Chondrocyte (in vitro differentiated cells): ENCODE data around the gene MAPRE3. TPM values are rescaled to one million over a fixed set of nuclear protein-coding genes. Genes with fewer than 3 reads are reported as not detected.

Experiments used
- DNase-seq: peaks from one replicate; pipeline ENCODE4 v3.0.0; 2021; ENCODE audit warnings: mixed read lengths, low spot score
- H3K27ac Mint-ChIP-seq: one replicate; pipeline ENCODE4 v1.8.0; 2021; ENCODE audit warnings: mild to moderate bottlenecking, moderate library complexity, mixed read lengths; ENCODE audit not compliant: unreplicated experiment
- H3K27me3 Mint-ChIP-seq: 2 replicates; pipeline ENCODE4 v1.8.0; 2021; ENCODE audit warnings: low read depth, mixed read lengths
- H3K36me3 Mint-ChIP-seq: 2 replicates; pipeline ENCODE4 v1.8.0; 2021; ENCODE audit warnings: low read depth, mixed read lengths
- H3K4me1 Mint-ChIP-seq: 2 replicates; pipeline ENCODE4 v1.8.0; 2021; ENCODE audit warnings: low read depth, mild to moderate bottlenecking, mixed read lengths
- H3K4me3 Mint-ChIP-seq: one replicate; pipeline ENCODE4 v1.8.0; 2021; ENCODE audit warnings: mild to moderate bottlenecking, moderate library complexity, mixed read lengths; ENCODE audit not compliant: unreplicated experiment
- H3K9me3 Mint-ChIP-seq: 2 replicates; pipeline ENCODE4 v1.8.0; 2021; ENCODE audit warnings: low read depth, mixed read lengths
- CTCF ChIP-seq: fragments of 200-600 bp; sonication (generic); IDR thresholded peaks from 2 replicates; pipeline ENCODE4 v1.5.0; 2021; ENCODE audit warnings: antibody characterized with exemption, mild to moderate bottlenecking, moderate library complexity
- total RNA-seq: library from RNA; stranded (reverse); gene quantifications from 3 replicates; pipeline ENCODE4 v1.2.1, GENCODE V29; 2021

Gene MAPRE3
- total RNA-seq, 1 donor from 2014 or later, result 12.3 TPM

GRCh38 chr2:26925100-26925791, 45.2 kb upstream of the MAPRE3 start:
- no peak for TF ChIP-seq CTCF
- peaks cover 24% of the 10 kb centered on the region for H3K4me1 Mint-ChIP-seq
- no peak overlapping the region for H3K4me3 Mint-ChIP-seq

DNA sequence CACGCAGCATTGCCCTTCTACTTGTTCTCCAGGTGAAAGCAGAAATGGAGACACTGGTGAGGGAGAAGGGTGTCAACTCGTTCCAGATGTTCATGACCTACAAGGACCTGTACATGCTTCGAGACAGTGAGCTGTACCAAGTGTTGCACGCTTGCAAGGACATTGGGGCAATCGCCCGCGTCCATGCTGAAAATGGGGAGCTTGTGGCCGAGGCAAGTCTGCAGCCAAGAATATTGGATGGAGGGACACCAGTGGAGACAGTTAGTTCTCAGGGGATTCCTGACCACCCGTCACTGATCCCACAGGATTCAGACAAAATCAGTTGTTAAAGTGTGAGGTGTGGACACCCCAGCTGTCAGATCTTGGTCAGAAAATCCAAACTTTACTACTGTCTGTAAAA, 43.2 kb upstream of the MAPRE3 start:
- no peak for DNase-seq
- Mint-ChIP-seq H3K27me3 (peaks cover 4% of the 10 kb centered on the region), H3K36me3 (no peaks in the 10 kb centered on the region), H3K4me1 (peaks cover 24% of the 10 kb centered on the region), H3K9me3 (no peaks in the 10 kb centered on the region), H3K4me3 (no peak overlapping the region), H3K27ac (no peak overlapping the region)
- TF ChIP-seq CTCF, result no peak

More at GRCh38 chr2:26925100-26925791, 45.2 kb upstream of the MAPRE3 start:
- Mint-ChIP-seq H3K9me3 (no peaks in the 10 kb centered on the region), H3K27ac (peak overlapping the region; percentile 74), H3K27me3 (peaks cover 2% of the 10 kb centered on the region), H3K36me3 (no peaks in the 10 kb centered on the region)
- no peak for DNase-seq

DNA sequence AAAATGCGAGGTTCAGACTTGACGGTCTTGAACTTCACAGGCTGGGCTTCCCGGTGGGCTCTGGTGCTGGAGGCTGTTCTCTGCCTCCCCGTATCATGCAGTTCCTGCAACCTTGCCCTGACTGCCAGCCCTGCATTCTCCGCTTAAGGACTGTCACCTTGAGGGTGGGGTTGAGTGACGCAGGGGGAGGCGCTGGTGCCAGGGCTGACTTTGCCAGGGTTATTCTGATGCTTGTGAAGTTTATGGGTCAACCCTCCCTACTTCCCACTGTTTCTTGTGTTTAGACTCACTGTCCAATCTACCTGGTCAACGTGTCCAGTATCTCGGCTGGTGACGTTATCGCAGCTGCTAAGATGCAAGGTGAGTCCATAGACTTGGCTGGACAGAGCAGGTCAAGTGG, 37.5 kb upstream of the MAPRE3 start:
- H3K4me3 Mint-ChIP-seq, result no peak overlapping the region
- H3K27me3 Mint-ChIP-seq, result peaks cover 20% of the 10 kb centered on the region
- H3K27ac Mint-ChIP-seq, result no peak overlapping the region
- no peaks in the 10 kb centered on the region for H3K9me3 Mint-ChIP-seq
- no peaks in the 10 kb centered on the region for H3K4me1 Mint-ChIP-seq
- no peak for DNase-seq
- no peak for TF ChIP-seq CTCF
- no peaks in the 10 kb centered on the region for H3K36me3 Mint-ChIP-seq

- Mint-ChIP-seq H3K27ac (no peak overlapping the region), H3K4me3 (no peak overlapping the region), H3K9me3 (no peaks in the 10 kb centered on the region), H3K4me1 (no peaks in the 10 kb centered on the region), H3K36me3 (no peaks in the 10 kb centered on the region), H3K27me3 (peaks cover 20% of the 10 kb centered on the region)
- no peak for DNase-seq
- TF ChIP-seq CTCF, result no peak
Observed at GRCh38 chr2:26933431-26934334, 36.8 kb upstream of the MAPRE3 start.

DNA sequence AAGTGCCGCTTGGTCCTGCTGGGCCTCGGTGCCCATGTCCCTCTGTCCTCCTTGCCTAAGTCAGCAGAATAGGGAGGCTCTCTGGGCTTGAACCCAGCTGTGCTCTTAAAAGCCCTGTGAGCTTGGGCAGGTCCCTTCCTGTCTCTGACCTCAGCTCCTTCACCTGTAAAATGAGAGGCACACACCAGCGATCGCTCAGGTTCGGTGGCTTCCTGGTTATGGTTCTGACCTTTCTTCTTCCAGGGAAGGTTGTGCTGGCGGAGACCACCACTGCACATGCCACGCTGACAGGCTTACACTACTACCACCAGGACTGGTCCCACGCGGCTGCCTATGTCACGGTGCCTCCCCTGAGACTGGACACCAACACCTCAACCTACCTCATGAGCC, 36.1 kb upstream of the MAPRE3 start:
- no peak for TF ChIP-seq CTCF
- Mint-ChIP-seq H3K27me3 (peaks cover 22% of the 10 kb centered on the region), H3K9me3 (no peaks in the 10 kb centered on the region), H3K36me3 (no peaks in the 10 kb centered on the region), H3K4me1 (no peaks in the 10 kb centered on the region), H3K4me3 (no peak overlapping the region), H3K27ac (no peak overlapping the region)
- no peak for DNase-seq
